Measurements from ENCODE around the gene CPA1.
"Not testable (repeated sequence)": the region's sequence is repeated elsewhere in the genome, so short reads cannot be mapped to it uniquely, and the experiment has no call there.

CPA1 gene

GRCh38 chr7:130364451-130364850 lies 15.8 kb upstream of the CPA1 start:
- no peak for ATAC-seq
- Mint-ChIP-seq H3K36me3 (no peaks in the 10 kb centered on the region), H3K27me3 (peaks cover 23% of the 10 kb centered on the region), H3K27ac (no peak overlapping the region), H3K9me3 (peaks cover 7% of the 10 kb centered on the region), H3K4me3 (no peak overlapping the region), H3K4me1 (no peaks in the 10 kb centered on the region)

DNA sequence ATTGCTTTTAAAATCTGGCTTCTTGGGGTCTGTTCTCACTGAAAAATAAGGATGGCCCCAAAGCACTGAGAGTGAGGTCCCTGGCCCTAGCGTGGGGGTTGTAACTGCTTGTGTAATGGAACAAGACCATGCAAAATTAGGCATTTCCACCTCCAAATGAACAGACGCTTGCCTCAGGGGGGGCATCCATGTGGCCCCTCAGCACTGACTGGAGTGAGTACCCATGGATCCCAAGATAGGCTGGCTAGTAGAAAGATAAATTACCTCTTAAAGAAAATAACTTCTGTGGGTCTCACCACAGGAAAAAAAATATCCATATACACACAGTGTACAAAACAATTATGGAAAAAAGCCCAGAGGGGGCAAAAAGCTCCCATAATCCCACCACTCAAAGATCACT lies 15.2 kb upstream of the CPA1 start:
- H3K9me3 Mint-ChIP-seq: peaks cover 4% of the 10 kb centered on the region
- peaks cover 23% of the 10 kb centered on the region for H3K27me3 Mint-ChIP-seq
- H3K4me1 Mint-ChIP-seq: no peaks in the 10 kb centered on the region
- no peak overlapping the region for H3K4me3 Mint-ChIP-seq
- H3K27ac Mint-ChIP-seq: no peak overlapping the region
- no peaks in the 10 kb centered on the region for H3K36me3 Mint-ChIP-seq
- ATAC-seq: no peak

- peaks cover 23% of the 10 kb centered on the region for H3K27me3 Mint-ChIP-seq
- H3K4me1 Mint-ChIP-seq: no peaks in the 10 kb centered on the region
- no peaks in the 10 kb centered on the region for H3K9me3 Mint-ChIP-seq
- H3K4me3 Mint-ChIP-seq: no peak overlapping the region
- H3K36me3 Mint-ChIP-seq: no peaks in the 10 kb centered on the region
- ATAC-seq: no peak
- no peak overlapping the region for H3K27ac Mint-ChIP-seq
Measured at GRCh38 chr7:130365511-130366441, 14.5 kb upstream of the CPA1 start.

GRCh38 chr7:130366564-130366963 lies 13.7 kb upstream of the CPA1 start:
- Mint-ChIP-seq H3K27me3 (peaks cover 23% of the 10 kb centered on the region), H3K9me3 (no peaks in the 10 kb centered on the region), H3K4me3 (no peak overlapping the region), H3K27ac (no peak overlapping the region), H3K36me3 (no peaks in the 10 kb centered on the region), H3K4me1 (no peaks in the 10 kb centered on the region)
- no peak for ATAC-seq

- no peaks in the 10 kb centered on the region for H3K4me1 Mint-ChIP-seq
- no peak overlapping the region for H3K4me3 Mint-ChIP-seq
- H3K9me3 Mint-ChIP-seq: no peaks in the 10 kb centered on the region
- H3K36me3 Mint-ChIP-seq: no peaks in the 10 kb centered on the region
- no peak overlapping the region for H3K27ac Mint-ChIP-seq
- peaks cover 23% of the 10 kb centered on the region for H3K27me3 Mint-ChIP-seq
- no peak for ATAC-seq
Measured at GRCh38 chr7:130367088-130367755, 13.1 kb upstream of the CPA1 start.

- Mint-ChIP-seq H3K4me3 (no peak overlapping the region), H3K9me3 (no peaks in the 10 kb centered on the region), H3K36me3 (no peaks in the 10 kb centered on the region), H3K4me1 (no peaks in the 10 kb centered on the region), H3K27me3 (peaks cover 23% of the 10 kb centered on the region), H3K27ac (no peak overlapping the region)
- no peak for ATAC-seq
Measured at GRCh38 chr7:130367836-130368746, 12.2 kb upstream of the CPA1 start.

GRCh38 chr7:130369110-130369711 lies 11.1 kb upstream of the CPA1 start:
- no peaks in the 10 kb centered on the region for H3K36me3 Mint-ChIP-seq
- H3K27ac Mint-ChIP-seq: no peak overlapping the region
- ATAC-seq: no peak
- H3K4me3 Mint-ChIP-seq: no peak overlapping the region
- no peaks in the 10 kb centered on the region for H3K4me1 Mint-ChIP-seq
- H3K27me3 Mint-ChIP-seq: peaks cover 19% of the 10 kb centered on the region
- no peaks in the 10 kb centered on the region for H3K9me3 Mint-ChIP-seq

GRCh38 chr7:130369831-130370550 lies 10.3 kb upstream of the CPA1 start:
- Mint-ChIP-seq H3K36me3 (no peaks in the 10 kb centered on the region), H3K4me1 (no peaks in the 10 kb centered on the region), H3K9me3 (no peaks in the 10 kb centered on the region), H3K27me3 (peaks cover 19% of the 10 kb centered on the region), H3K27ac (no peak overlapping the region), H3K4me3 (no peak overlapping the region)
- ATAC-seq: no peak

DNA sequence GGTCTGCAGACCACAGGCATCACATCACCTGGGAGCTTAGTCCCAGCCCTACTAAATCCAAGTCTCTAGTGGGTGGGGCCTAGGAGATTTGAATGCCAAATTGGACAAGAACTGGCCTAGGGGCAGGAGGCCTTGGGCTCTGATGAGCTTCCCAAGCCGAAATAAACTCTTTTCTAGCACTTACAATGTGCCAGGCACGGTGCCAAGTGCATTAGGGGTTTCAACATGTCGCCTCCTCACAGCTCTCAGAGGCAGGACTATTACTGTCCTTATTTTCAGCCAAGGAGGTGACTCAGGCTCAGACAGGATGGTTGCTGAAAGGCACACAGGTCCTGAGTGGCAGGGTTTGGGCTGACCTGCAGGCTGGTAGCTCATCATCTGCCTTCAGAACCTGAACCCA lies 9.2 kb upstream of the CPA1 start:
- Mint-ChIP-seq H3K27me3 (peaks cover 19% of the 10 kb centered on the region), H3K9me3 (peaks cover 4% of the 10 kb centered on the region), H3K4me1 (no peaks in the 10 kb centered on the region), H3K4me3 (no peak overlapping the region), H3K27ac (no peak overlapping the region), H3K36me3 (no peaks in the 10 kb centered on the region)
- no peak for ATAC-seq

GRCh38 chr7:130372402-130373165 lies 7.7 kb upstream of the CPA1 start:
- Mint-ChIP-seq H3K9me3 (peaks cover 11% of the 10 kb centered on the region), H3K4me3 (no peak overlapping the region), H3K27ac (no peak overlapping the region), H3K4me1 (no peaks in the 10 kb centered on the region), H3K36me3 (no peaks in the 10 kb centered on the region), H3K27me3 (peaks cover 19% of the 10 kb centered on the region)
- no peak for ATAC-seq

DNA sequence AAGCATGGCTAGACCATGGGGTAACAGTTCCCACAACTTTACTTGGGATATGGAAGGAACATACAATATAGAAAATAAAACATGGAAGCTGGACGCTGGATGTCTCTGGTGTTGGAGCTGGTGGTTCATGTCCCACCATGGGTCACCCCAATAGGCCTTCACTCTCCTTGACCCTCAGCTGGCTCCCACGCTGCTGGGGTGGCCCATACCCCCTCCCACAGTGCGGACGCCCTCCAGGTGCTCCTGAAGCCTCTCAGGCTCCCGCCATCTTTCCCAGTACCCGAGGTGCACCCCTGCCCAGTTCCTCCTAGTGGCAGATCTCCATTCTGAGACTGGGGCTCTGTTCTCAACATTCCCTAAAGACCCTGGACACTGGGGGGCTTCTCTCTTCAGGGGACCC lies 5.8 kb upstream of the CPA1 start:
- H3K27me3 Mint-ChIP-seq: peaks cover 19% of the 10 kb centered on the region
- H3K36me3 Mint-ChIP-seq: no peaks in the 10 kb centered on the region
- H3K4me1 Mint-ChIP-seq: no peaks in the 10 kb centered on the region
- H3K27ac Mint-ChIP-seq: no peak overlapping the region
- ATAC-seq: no peak
- peaks cover 11% of the 10 kb centered on the region for H3K9me3 Mint-ChIP-seq
- H3K4me3 Mint-ChIP-seq: no peak overlapping the region

GRCh38 chr7:130376461-130376860 lies 3.8 kb upstream of the CPA1 start:
- peaks cover 22% of the 10 kb centered on the region for H3K27me3 Mint-ChIP-seq
- ATAC-seq, H3K4me1 Mint-ChIP-seq, H3K27ac Mint-ChIP-seq, H3K4me3 Mint-ChIP-seq, H3K36me3 Mint-ChIP-seq: not testable (repeated sequence)
- peaks cover 11% of the 10 kb centered on the region for H3K9me3 Mint-ChIP-seq

GRCh38 chr7:130377178-130377577 lies 3.1 kb upstream of the CPA1 start:
- Mint-ChIP-seq H3K27me3 (peaks cover 22% of the 10 kb centered on the region), H3K27ac (no peak overlapping the region), H3K4me1 (no peaks in the 10 kb centered on the region), H3K9me3 (peaks cover 11% of the 10 kb centered on the region), H3K4me3 (no peak overlapping the region), H3K36me3 (no peaks in the 10 kb centered on the region)
- no peak for ATAC-seq

- peaks cover 16% of the 10 kb centered on the region for H3K27me3 Mint-ChIP-seq
- H3K4me3 Mint-ChIP-seq: no peak overlapping the region
- ATAC-seq: no peak
- no peaks in the 10 kb centered on the region for H3K36me3 Mint-ChIP-seq
- peaks cover 11% of the 10 kb centered on the region for H3K9me3 Mint-ChIP-seq
- H3K4me1 Mint-ChIP-seq: no peaks in the 10 kb centered on the region
- no peak overlapping the region for H3K27ac Mint-ChIP-seq
Measured at GRCh38 chr7:130379019-130379418, 1.3 kb upstream of the CPA1 start.
